GM18907 (cell line): ENCODE measurements around the gene COL23A1.
A peak's percentile ranks its signal among the peaks of the same experiment; 100 is the strongest.

Source experiments
- ATAC-seq: cut with Tn5 transposase; IDR thresholded peaks from one replicate; pipeline ENCODE4 v1.9.1; 2021; ENCODE audit warnings: mild to moderate bottlenecking, moderate library complexity; ENCODE audit not compliant: unreplicated experiment

Gene COL23A1

GRCh38 chr5:178463321-178464155 lies 126.7 kb downstream of the COL23A1 start:
- ATAC-seq = no peak

GRCh38 chr5:178462816-178463215 lies 127.4 kb downstream of the COL23A1 start:
- no peak for ATAC-seq

DNA sequence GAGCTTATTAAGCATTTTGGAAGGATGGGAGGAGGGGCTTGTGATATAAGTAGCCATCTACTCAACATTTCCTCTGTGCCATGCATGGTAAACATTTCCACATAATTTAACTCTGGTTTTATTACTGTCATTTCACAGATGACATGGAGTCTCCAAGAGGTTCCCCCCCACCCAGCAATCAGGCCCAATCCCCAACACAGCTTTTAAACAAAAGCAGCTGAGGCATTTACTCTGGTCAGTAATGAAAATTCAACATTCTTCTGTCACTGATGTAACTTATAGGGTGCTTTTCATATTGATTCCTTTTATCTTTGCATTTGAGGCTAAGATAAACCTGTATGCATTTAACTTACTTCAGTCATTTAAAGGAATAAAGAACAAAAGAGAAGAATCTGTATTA lies 128.1 kb downstream of the COL23A1 start:
- ATAC-seq = no peak

GRCh38 chr5:178461004-178461730 lies 129.0 kb downstream of the COL23A1 start:
- peak; percentile 55 for ATAC-seq

- no peak for ATAC-seq
Observed at GRCh38 chr5:178460598-178460997, 129.6 kb downstream of the COL23A1 start.

- ATAC-seq = no peak
Observed at GRCh38 chr5:178460174-178460573, 130.0 kb downstream of the COL23A1 start.

DNA sequence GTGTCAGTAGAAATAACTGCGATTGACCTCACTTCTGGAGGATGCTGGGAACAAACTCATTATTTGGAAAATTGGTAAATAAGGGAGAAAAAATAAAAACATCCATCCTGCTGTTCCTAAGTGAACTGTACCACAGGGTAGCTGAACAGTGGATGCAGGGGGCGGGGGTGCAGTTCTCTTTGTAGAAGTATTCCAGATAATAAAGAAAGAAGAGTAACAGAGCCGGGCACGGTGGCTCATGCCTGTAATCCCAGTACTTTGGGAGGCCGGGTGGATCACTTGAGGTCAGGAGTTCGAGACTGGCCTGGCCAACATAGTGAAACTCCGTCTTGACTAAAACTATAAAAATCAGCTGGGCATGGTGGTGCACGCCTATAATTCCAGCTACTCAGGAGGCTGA lies 132.1 kb downstream of the COL23A1 start:
- ATAC-seq = no peak

- no peak for ATAC-seq
Observed at GRCh38 chr5:178457471-178457870, 132.7 kb downstream of the COL23A1 start.

DNA sequence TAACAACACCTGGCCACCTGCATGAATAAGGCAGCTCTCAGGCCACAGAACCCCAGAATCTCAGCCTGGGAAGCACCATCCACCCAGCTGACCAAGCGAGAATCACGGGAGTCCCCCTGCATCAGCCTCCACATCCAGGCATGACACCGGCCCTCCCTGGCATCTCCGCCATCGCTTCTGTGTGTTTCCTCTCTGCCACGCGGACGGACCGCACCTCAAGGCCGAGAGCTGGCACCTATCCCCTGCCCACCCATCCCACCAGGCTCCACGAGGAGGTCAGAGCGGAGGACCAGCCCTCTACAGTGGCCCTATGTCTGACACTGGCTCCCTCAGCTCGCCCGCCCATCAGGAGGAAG lies 134.7 kb downstream of the COL23A1 start:
- ATAC-seq = no peak

- ATAC-seq = no peak
Observed at GRCh38 chr5:178454821-178455479, 135.2 kb downstream of the COL23A1 start.

DNA sequence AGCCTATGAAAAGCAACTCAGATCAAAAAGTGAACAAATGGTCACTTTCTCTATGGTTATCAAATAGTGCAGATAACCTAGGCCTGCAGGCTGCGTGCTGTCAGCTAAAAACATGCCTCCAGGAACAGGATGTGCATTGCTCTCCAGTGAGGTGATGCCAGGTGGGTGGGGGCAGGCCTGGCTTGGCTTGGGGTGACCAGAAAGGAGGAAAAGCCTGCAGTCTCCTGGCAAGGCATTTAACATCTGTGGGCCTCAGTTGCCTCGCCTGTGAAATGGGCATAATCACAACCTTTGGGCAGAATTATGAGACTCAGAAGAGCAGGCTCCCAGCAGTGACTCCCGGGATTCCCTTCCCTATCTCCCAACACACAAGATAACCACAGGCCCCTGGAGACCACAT lies 135.9 kb downstream of the COL23A1 start:
- ATAC-seq = no peak

- no peak for ATAC-seq
Observed at GRCh38 chr5:178453224-178453623, 137.0 kb downstream of the COL23A1 start.

- no peak for ATAC-seq
Observed at GRCh38 chr5:178450121-178451028, 139.8 kb downstream of the COL23A1 start.

DNA sequence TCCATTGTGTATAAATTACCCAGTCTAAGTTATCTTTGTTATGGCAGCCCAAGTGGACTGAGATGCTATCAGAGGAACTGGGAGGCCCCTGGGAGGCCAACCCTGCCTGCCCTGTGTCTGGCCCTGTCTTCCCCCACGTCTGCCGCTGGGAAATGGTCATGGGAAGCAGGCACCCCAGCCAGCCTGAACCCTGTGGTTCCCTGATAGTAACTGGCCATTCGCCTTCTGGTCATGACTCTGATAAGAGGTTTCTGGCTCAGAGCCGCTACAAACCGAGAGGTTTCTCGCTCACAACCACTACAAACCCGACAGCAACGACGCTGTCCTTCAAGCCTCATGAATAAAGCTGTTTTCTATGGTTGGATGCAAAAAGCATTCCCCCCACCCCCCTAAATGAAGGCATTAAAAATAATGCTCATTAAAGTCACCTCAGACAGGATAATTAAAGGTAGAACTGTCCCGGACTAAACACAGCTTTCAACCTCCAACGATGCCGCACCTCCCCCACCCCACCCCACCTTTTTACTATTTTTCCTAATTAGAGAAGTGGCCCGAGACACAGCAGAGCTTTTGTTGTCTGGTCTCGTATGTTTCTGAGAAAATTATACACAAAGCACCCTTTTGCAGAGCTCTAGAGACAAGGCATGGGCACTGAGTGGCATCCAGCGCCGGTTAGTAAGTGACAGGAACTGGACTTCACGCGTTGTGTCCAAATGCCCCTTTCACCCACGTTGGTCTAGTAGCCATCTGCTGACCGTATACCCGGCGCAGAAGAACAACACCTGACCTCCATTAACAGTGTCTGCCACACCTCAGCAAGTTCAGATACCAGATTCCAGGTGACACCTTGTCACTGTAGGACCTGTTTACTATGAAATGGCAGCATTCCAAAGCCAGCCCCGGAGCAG lies 140.8 kb downstream of the COL23A1 start:
- no peak for ATAC-seq

GRCh38 chr5:178445534-178445933 lies 144.7 kb downstream of the COL23A1 start:
- no peak for ATAC-seq

DNA sequence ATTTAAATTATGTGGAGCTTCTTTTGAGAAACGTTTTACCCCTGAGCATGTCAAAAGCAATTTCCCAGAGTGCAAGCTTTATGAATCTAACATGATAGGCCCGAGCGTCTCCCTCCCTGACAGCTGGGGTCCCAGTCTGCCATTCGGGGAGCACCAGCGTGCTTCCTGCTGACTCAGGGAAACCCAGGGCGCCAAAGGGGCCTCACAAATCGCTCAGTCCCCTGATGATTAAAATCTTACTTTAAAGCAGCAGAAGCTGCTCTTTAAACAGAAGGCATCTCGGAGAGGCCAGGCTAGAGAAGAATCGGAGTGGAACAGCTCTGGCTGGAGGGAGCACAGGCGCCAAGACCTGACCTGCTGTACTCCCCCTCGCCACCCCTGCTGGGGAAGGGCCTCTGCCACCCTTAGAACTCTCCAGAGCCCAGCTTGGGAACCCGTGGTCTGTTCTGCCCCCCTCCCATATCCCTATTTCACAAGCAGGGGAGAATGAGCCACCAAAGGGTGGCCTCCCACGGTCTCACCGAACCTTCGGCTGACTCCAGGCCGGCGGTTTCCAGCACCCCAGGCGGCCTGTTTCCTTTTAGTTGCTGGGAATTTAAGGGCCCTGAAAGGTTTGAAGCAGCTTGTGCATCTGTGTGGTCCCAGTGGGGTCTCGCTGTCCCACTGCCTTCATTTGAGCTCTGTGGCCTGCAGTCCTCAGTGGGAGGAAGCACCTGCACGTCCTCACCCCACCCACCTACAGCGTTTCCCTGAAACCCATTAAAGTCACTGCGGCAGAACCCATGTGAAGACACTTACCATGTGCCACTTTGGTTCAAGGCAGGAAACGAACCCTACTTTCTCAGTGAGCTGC lies 147.6 kb downstream of the COL23A1 start:
- ATAC-seq = no peak

DNA sequence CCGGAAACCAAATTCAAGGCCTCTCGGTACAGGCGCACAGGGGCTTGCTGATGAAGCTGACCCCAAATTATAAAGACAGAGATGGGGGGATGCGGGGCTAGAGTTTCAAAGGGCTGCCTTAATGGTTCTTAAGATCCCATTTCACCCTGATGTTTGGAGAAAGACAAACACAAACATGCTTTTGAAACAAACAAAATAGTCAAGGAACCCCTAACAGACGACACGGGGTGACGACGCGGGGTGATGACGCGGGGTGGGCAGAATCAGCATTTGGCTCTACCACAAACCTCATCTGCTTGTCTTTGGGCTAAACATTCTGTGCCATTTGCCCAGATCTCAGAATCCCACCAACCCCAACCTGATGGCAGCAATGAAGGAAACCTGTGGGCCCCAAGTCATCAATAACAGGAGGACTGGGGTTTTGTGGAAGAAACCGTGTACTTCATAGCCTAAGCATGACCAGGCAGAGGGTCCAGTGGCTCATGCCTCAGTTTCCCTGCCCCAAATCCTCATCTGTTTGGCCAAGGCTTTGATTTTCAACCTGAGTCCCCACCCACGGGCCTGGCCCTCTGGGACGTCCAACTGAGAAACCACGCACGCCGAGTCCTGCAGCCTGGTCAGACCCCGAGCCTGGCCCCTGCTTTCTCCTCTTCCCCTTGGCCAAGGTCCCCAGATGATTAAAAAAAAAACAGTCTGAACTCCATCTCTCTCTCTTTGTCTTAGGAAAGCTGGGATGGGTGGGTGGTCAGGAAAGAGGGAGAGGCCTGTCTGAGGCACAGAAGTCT lies 148.5 kb downstream of the COL23A1 start:
- no peak for ATAC-seq

- no peak for ATAC-seq
Observed at GRCh38 chr5:178440181-178440580, 150.0 kb downstream of the COL23A1 start.
